Astrocyte of the spinal cord (primary cell): Measurements from ENCODE around the gene SYTL1.

Experiments
- DNase-seq: peaks from one replicate; pipeline ENCODE4 v3.0.0; 2011; ENCODE audit warnings: low read depth, low spot score
- H3K4me3 ChIP-seq: 2 replicates; pipeline ENCODE4 v1.5.1; 2011; ENCODE audit warnings: low read depth, mild to moderate bottlenecking, low read length, moderate library complexity
- in situ Hi-C: cut with HindIII; loops from 2 replicates; pipeline ENCODE4 v1.10.0; 2017; ENCODE audit warnings: low sequenced_read_pairs
- TF ChIP-seq, protein P1 (sequence below): IDR thresholded peaks from 2 replicates; pipeline ENCODE4 v1.5.1; 2012; ENCODE audit warnings: low read depth, mild to moderate bottlenecking, low read length, inconsistent platforms

The SYTL1 gene

DNA sequence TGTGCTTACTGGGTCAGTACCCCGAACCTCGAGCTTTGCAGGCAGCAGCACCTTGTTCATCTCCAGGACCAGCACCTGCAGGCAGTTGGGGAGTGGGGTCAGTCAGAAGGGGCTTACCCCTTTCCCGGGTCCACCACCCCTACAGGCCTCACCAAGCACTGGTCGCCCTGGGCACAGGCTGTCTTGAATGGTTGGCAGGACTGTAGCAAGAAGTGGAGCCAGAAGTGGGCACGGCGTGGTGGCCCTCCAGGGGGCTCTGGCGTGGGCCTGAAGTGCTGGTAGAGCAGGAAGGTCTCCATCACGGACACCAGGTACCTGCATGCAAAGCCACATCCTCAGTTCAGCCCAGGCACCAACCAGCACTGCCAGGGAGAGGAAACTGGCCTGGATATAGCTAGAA, 19.7 kb downstream of the SYTL1 start:
- DNase-seq: no peak
- in situ Hi-C loops: no loop called here
- H3K4me3 ChIP-seq: no peak overlapping the region
- TF ChIP-seq, protein P1, sequence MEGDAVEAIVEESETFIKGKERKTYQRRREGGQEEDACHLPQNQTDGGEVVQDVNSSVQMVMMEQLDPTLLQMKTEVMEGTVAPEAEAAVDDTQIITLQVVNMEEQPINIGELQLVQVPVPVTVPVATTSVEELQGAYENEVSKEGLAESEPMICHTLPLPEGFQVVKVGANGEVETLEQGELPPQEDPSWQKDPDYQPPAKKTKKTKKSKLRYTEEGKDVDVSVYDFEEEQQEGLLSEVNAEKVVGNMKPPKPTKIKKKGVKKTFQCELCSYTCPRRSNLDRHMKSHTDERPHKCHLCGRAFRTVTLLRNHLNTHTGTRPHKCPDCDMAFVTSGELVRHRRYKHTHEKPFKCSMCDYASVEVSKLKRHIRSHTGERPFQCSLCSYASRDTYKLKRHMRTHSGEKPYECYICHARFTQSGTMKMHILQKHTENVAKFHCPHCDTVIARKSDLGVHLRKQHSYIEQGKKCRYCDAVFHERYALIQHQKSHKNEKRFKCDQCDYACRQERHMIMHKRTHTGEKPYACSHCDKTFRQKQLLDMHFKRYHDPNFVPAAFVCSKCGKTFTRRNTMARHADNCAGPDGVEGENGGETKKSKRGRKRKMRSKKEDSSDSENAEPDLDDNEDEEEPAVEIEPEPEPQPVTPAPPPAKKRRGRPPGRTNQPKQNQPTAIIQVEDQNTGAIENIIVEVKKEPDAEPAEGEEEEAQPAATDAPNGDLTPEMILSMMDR: no peak

DNA sequence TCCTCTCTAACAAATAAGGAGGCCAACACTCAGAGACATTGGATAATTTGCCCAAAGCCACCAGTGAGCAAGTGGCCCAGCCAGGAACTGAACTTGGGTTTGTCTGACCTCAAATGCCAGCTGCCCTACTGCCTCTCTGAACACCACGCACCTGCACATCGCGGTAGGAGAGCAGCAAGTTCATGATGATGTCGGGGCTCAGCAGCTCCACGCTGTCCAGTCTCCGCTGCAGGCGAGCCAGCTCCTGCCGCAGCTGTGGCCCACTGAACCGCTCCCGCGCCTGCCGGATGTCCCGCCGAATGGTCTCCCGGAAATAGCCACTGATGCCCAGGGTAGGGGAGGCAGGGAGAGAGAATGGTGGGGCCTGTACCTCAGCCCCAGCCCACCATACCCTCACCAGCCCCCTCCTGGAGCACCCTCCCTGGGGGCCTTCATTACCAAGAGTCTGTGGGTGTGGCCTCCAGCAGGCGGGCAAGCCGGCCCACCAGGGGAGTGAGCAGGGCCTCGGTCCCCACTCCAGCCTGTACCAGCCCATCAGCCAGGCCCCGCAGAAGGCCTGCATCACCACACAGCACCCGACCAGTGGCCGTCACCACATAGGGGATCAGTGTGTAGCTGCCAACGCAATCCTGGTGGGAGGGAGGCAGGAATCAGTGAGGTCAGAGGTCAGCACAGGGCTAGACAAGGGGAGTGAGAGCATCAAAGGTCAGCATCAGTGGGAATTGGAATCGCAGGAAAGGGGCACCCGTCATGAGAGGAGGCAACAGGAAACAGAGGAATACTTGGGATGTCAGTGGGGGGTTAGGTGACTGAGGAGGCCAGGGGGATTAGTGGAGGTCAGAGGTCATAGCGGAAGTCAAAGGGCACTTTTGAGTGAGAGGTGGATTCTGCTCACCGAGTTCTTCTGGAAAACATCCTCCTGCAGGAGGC, 22.2 kb downstream of the SYTL1 start:
- in situ Hi-C loops: no loop called here
- TF ChIP-seq, protein P1: no peak
- no peak for DNase-seq
- no peak overlapping the region for H3K4me3 ChIP-seq

DNA sequence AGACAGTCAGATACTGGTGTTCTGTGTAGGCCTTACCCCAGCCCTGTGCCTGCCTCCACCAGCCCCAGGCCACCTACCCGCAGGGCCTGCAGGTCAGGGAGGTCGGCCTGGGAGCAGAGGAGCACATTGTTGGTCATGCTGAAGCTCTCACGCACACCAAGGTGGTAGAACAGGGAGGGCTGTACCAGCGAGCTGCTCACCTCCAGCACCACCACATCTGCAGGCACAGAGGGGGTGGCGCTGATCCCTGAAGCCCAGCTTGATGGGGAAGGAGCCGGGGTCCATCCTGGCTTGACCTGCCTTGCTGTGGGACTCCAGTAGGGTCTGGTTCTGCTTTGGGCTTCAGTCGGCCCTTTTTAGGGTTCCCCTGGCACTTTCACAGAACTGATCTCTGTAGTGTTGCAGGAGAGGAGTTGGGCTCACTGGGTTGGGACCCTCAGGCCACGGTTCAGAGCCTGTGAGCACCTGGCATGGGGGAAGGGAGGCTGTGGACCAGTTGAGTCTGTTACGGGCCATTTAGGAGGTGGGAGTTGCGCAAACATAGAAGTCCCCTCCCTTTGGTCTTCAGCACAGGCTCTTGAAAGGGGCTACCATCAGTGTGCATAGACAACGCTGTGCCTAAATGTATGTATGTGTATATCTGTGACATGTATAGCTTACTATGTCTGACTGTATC, 23.0 kb downstream of the SYTL1 start:
- in situ Hi-C loops: no loop called here
- DNase-seq: no peak
- TF ChIP-seq, protein P1: no peak
- peak overlapping the region; percentile 66 for H3K4me3 ChIP-seq

DNA sequence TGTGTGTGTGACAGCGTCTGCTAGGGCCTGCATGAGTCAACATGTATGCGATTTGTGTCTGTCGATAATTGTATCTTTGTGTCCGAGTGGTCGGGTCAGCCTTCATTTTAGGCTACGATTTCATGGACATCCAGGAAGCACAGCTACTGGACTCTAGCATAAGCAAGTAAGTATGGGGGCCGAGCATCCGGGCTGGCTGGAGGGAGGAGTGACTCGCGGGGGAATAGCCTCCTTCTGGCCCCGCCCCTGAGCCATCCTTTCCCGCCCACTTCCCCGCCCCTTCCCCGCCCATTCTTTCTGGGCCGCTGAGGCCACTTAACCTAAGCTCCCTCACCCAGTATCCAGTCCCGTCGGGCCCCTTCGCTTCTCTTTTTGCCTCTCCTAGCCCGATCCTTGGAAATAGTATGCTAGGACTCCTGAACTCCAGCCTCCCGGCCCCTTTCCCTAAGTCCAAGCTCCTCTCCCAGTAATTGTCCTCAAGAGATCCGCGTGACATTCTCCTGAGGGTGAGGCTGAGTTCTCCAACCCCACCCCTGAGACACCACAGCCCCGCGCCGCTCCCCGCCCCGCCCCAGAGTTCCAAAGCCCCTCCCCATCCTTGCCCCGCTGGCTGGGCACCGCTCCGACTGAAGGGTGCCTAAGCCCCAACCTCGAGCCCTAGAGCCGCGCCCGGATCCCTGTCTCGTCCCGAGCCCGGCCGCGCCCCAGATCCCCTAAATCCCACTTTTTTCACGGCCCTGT, 23.7 kb downstream of the SYTL1 start:
- peak; percentile 94 for DNase-seq
- in situ Hi-C loops: no loop called here
- TF ChIP-seq, protein P1: no peak
- peak overlapping the region; percentile 66 for H3K4me3 ChIP-seq

DNA sequence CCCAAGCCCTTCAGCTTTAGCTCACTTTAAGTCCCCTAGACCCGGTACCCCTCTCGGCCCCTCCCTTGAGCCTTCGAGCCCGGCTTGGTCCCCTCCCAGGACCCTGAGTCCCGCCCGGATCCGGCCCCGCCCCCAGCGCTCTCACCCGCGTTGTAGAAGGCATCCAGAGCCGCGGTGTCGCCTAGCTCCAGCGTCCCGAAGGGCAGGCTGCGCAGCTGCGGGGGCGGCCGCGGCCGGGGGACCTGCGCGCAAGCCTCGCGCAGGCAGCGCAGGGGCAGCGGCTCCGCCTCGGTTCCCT, 24.2 kb downstream of the SYTL1 start:
- in situ Hi-C loops: no loop called here
- TF ChIP-seq, protein P1: no peak
- DNase-seq: peak; percentile 78
- H3K4me3 ChIP-seq: peak overlapping the region; percentile 66

DNA sequence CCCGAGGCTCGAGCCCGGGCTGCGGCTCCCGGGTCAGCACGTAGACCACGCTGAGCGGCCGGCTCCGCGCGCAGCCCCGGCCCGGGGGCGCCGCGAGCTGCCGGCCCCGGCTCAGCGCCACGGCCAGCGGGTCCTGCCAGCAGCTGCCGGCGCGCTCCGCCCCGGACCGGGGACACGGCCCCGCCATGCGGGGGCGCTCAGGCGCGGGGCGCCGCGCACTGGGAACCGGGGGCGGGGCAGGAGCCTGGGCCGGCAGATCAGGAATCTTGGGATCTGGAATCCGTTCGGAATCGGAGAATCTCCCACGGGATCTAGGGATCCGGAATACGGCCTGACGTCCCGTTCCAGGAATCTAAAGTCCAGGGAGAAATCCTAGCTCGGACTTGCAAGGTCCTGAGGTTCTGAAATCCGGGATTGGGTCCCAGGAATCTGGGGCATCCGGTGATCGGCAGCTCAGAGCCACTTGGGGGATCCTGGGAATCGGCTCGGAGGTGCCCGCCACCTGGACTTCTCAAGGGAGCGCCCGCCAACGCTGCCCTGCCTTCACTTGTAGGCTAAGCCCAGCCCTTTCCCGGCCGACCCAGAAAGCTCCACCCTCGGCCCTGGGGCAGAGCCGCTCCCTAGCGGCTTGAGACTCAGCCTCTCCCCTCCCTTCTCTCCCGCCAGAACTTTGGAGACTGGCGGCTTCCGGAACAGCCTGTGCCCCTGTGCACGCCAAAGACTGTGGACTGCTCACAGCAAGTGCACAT, 24.8 kb downstream of the SYTL1 start, which contains the start of gene MAP3K6:
MAP3K6 (minus strand) TSS at position 551 of the 749 bp plus-strand sequence; CDS start at position 187, 364 bp downstream.
- TF ChIP-seq, protein P1: peak; percentile 31
- peak within 1 kb of the TSS; percentile 66 for H3K4me3 ChIP-seq
- peak; percentile 73 for DNase-seq
- in situ Hi-C loops: no loop called here
